HEK293T (cell line): ENCODE results near the gene ATF7.
A peak's percentile ranks its signal among the peaks of the same experiment; 100 is the strongest.
"Not testable (repeated sequence)": the region's sequence is repeated elsewhere in the genome, so short reads cannot be mapped to it uniquely, and the experiment has no call there.

Experiments used
- CTCF ChIA-PET: fragments of 350-600 bp; formaldehyde crosslinking; extraction: SDS; loops from one replicate; lab custom pipeline; 2021; ENCODE audit warnings: antibody characterized with exemption, inconsistent platforms; lab: Yijun Ruan, JAX
- POLR2A ChIA-PET: fragments of 350-600 bp; formaldehyde crosslinking; extraction: SDS; loops from one replicate; lab custom pipeline; 2020; ENCODE audit warnings: antibody characterized with exemption, inconsistent platforms; lab: Yijun Ruan, JAX
- DNase-seq: peaks from one replicate; pipeline ENCODE4 v3.0.0; 2012; ENCODE audit warnings: mixed read lengths; ENCODE audit errors: extremely low spot score
- ARNT ChIP-seq: fragments of 450-650 bp; IDR thresholded peaks from 2 replicates; pipeline ENCODE4 v1.6.1; 2017; ENCODE audit warnings: mild to moderate bottlenecking
- BHLHE40 ChIP-seq: fragments of 450-650 bp; IDR thresholded peaks from 2 replicates; pipeline ENCODE4 v1.6.1; 2016; ENCODE audit warnings: mild to moderate bottlenecking, moderate library complexity, borderline replicate concordance
- CTBP1 ChIP-seq: fragments of 450-650 bp; IDR thresholded peaks from 2 replicates; pipeline ENCODE4 v1.6.1; 2016; ENCODE audit warnings: borderline replicate concordance
- ELF4 ChIP-seq: fragments of 450-650 bp; IDR thresholded peaks from 2 replicates; pipeline ENCODE4 v1.6.1; 2017; ENCODE audit warnings: antibody characterized with exemption
- FOXA1 ChIP-seq: fragments of 450-650 bp; IDR thresholded peaks from 2 replicates; pipeline ENCODE4 v1.6.1; 2016; ENCODE audit warnings: mild to moderate bottlenecking
- FOXK2 ChIP-seq: fragments of 450-650 bp; IDR thresholded peaks from 2 replicates; pipeline ENCODE4 v1.6.1; 2016; ENCODE audit warnings: mild to moderate bottlenecking
- FOXM1 ChIP-seq: fragments of 450-650 bp; IDR thresholded peaks from 2 replicates; pipeline ENCODE4 v1.6.1; 2017; ENCODE audit warnings: mild to moderate bottlenecking, borderline replicate concordance
- HDGF ChIP-seq: fragments of 450-650 bp; IDR thresholded peaks from 2 replicates; pipeline ENCODE4 v1.6.1; 2017; ENCODE audit warnings: antibody characterized with exemption, borderline replicate concordance
- L3MBTL2 ChIP-seq: fragments of 450-650 bp; conservative IDR thresholded peaks from 2 replicates; pipeline ENCODE4 v1.6.1; 2016; ENCODE audit warnings: mild to moderate bottlenecking
- LEF1 ChIP-seq: fragments of 450-650 bp; IDR thresholded peaks from 2 replicates; pipeline ENCODE4 v1.6.1; 2017; ENCODE audit warnings: mild to moderate bottlenecking, borderline replicate concordance
- NFRKB ChIP-seq: fragments of 450-650 bp; IDR thresholded peaks from 2 replicates; pipeline ENCODE4 v1.6.1; 2016; ENCODE audit warnings: mild to moderate bottlenecking, moderate library complexity
- PKNOX1 ChIP-seq: fragments of 450-650 bp; IDR thresholded peaks from 2 replicates; pipeline ENCODE4 v1.6.1; 2016
- SP1 ChIP-seq: fragments of 450-650 bp; IDR thresholded peaks from 2 replicates; pipeline ENCODE4 v1.6.1; 2017
- SUZ12 ChIP-seq: fragments of 450-650 bp; IDR thresholded peaks from 2 replicates; pipeline ENCODE4 v1.6.1; 2016; ENCODE audit warnings: mild to moderate bottlenecking
- TARDBP ChIP-seq: fragments of 450-650 bp; IDR thresholded peaks from 2 replicates; pipeline ENCODE4 v1.6.1; 2016
- ZNF384 ChIP-seq: fragments of 450-650 bp; IDR thresholded peaks from 2 replicates; pipeline ENCODE4 v1.6.1; 2016

The ATF7 gene

GRCh38 chr12:53550595-53550994, 75.6 kb downstream of the ATF7 start:
- POLR2A ChIA-PET, result interaction anchor here (0.5 kb wide), 1 partner anchor 63 kb away, joined by 4 read pairs; no protein-coding TSS in a partner anchor
- TF ChIP-seq HDGF (no peak), BHLHE40 (no peak), FOXA1 (no peak), CTBP1 (no peak), FOXM1 (no peak), LEF1 (no peak), L3MBTL2 (no peak), PKNOX1 (no peak), SUZ12 (no peak)
- CTCF ChIA-PET, result interaction anchor here (1.0 kb wide), 1 partner anchor 16 kb away, joined by 3 read pairs; no protein-coding TSS in a partner anchor
- DNase-seq, result no peak

- CTCF ChIA-PET, result not testable (repeated sequence)
- POLR2A ChIA-PET, result interaction anchor here (0.5 kb wide), 1 partner anchor 64 kb away, joined by 4 read pairs; no protein-coding TSS in a partner anchor
These were observed 76.1 kb downstream of the ATF7 start for GRCh38 chr12:53550131-53550530.

GRCh38 chr12:53548354-53548753, 77.8 kb downstream of the ATF7 start:
- CTCF ChIA-PET, POLR2A ChIA-PET, DNase-seq: not testable (repeated sequence)

More at GRCh38 chr12:53550131-53550530, 76.1 kb downstream of the ATF7 start:
- DNase-seq, result not testable (repeated sequence)

GRCh38 chr12:53543539-53543938, 82.6 kb downstream of the ATF7 start:
- peak; percentile 72 for DNase-seq
- TF ChIP-seq FOXM1 (no peak), NFRKB (no peak), FOXK2 (no peak), HDGF (no peak), ZNF384 (no peak), FOXA1 (no peak), SP1 (no peak), ARNT (no peak), PKNOX1 (no peak), CTBP1 (no peak), LEF1 (no peak), TARDBP (no peak), BHLHE40 (no peak), L3MBTL2 (no peak), SUZ12 (no peak), ELF4 (no peak)
- ChIA-PET CTCF (interaction anchor here (0.6 to 1.8 kb wide), 8 partner anchors 10 to 1023 kb away, joined by 4 to 9 read pairs (median 5); partner anchors contain the start of genes ATP5MC2 and KRT5), POLR2A (interaction anchor here (1.0 to 1.8 kb wide), 5 partner anchors 18 to 134 kb away, joined by 3 to 15 read pairs (median 3); partner anchors contain the start of gene ATP5MC2)

- ChIA-PET POLR2A (interaction anchor here (1.0 to 1.5 kb wide), 2 partner anchors 136 to 138 kb away, joined by 4 to 13 read pairs; partner anchors contain the start of gene ATP5MC2), CTCF (interaction anchor here (0.9 kb wide), 1 partner anchor 136 kb away, joined by 3 read pairs; the partner anchor contains the start of gene ATP5MC2)
- TF ChIP-seq NFRKB (no peak), ARNT (no peak), FOXM1 (no peak), SP1 (no peak), ELF4 (no peak)
- no peak for DNase-seq
These were observed 86.7 kb downstream of the ATF7 start for GRCh38 chr12:53539526-53539925.

GRCh38 chr12:53538209-53538689, 87.9 kb downstream of the ATF7 start:
- ChIA-PET CTCF (no interaction called here), POLR2A (interaction anchor here (1.2 to 1.5 kb wide), 2 partner anchors 37 to 137 kb away, joined by 4 to 13 read pairs; partner anchors contain the start of genes ATP5MC2 and TARBP2)
- TF ChIP-seq FOXM1 (no peak), L3MBTL2 (no peak), SP1 (no peak), CTBP1 (no peak)
- no peak for DNase-seq

GRCh38 chr12:53536962-53537361, 89.2 kb downstream of the ATF7 start:
- POLR2A ChIA-PET, result no interaction called here
- DNase-seq, result no peak
- CTCF ChIA-PET, result no interaction called here
- TF ChIP-seq ZNF384, result no peak
- TF ChIP-seq NFRKB, result no peak
- TF ChIP-seq HDGF, result no peak
- TF ChIP-seq LEF1, result no peak
- no peak for TF ChIP-seq ELF4

GRCh38 chr12:53533471-53533870, 92.7 kb downstream of the ATF7 start:
- no peak for TF ChIP-seq FOXK2
- no peak for TF ChIP-seq FOXM1
- no peak for TF ChIP-seq ARNT
- TF ChIP-seq FOXA1, result no peak
- TF ChIP-seq SUZ12, result no peak
- no peak for TF ChIP-seq PKNOX1
- no peak for TF ChIP-seq CTBP1
- TF ChIP-seq HDGF, result no peak
- CTCF ChIA-PET, result interaction anchor here (0.8 kb wide), 1 partner anchor 10 kb away, joined by 5 read pairs; no protein-coding TSS in a partner anchor
- POLR2A ChIA-PET, result no interaction called here
- no peak for DNase-seq
